HG03565 (cell line): ENCODE results near the gene GTF3C5.

Experiments used
- ATAC-seq: cut with Tn5 transposase; IDR thresholded peaks from one replicate; pipeline ENCODE4 v1.9.1; 2021; ENCODE audit warnings: mild to moderate bottlenecking, moderate library complexity; ENCODE audit not compliant: unreplicated experiment

Gene GTF3C5

GRCh38 chr9:133106511-133107244 lies 75.9 kb downstream of the GTF3C5 start:
- no peak for ATAC-seq

- ATAC-seq = no peak
Observed at GRCh38 chr9:133107245-133107722, 76.5 kb downstream of the GTF3C5 start.
